Measurements from ENCODE around the gene TAOK3. TPM values are rescaled to one million over a fixed set of nuclear protein-coding genes. Genes with fewer than 3 reads are reported as not detected.

TAOK3 gene
- total and polyA plus RNA-seq, 9 of the 15 experiments (the other 6 are each of a cell fraction or from before 2014, with no cell fraction given): 24.3 to 83.5 (median 47.1) TPM

DNA sequence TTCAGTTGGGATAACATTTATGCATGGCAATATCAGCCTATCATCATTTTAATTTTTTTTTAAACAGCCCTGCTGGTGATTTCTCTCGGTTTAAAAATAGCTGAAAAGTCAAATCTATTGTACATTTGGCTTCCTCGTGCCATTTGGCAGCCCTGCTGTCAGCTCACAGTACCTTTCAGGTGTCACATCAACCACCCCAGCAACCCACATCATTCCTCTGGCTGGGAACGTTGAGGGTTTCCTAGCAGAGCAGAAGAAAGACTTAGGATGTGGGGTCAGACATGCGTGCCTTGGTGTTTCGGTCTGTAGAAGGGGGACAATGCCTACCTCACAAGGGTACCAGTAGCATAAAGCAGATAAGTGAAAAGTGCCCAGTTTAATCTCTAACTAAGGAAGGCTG is 221.0 kb downstream of the TAOK3 start:
- intact Hi-C loops (cut with micrococcal nuclease) (no loop called here), in situ Hi-C loops (cut with MboI) (no loop called here)
- no peak overlapping the region for H3K9ac ChIP-seq (ENCODE audit: insufficient read depth in 1 of 2, low read depth in 2 of 2, low read length in 2 of 2)
- peaks cover 44% of the 10 kb centered on the region for H3K36me3 ChIP-seq (ENCODE audit: control insufficient read depth, insufficient read depth, low read length)
- no peak overlapping the region for H3K4me2 ChIP-seq (ENCODE audit: insufficient read depth, low read length)
- H2AFZ ChIP-seq (ENCODE audit: low read depth, low read length): no peak overlapping the region
- POLR2A ChIA-PET: interaction anchor here (0.7 to 1.2 kb wide), 3 partner anchors 9 to 224 kb away, joined by 3 to 5 read pairs (median 4); partner anchors contain the start of genes PEBP1 and SUDS3
- no peaks in the 10 kb centered on the region for H3K9me3 ChIP-seq (replicated peaks; ENCODE audit: control insufficient read depth, insufficient read depth, low read depth, low read length)
- FAIRE-seq (no peak), ATAC-seq (no peak), DNase-seq (ENCODE audit: extremely low read depth in 1 of 4, low spot score in 3 of 4) (no peak)
- no peaks in the 10 kb centered on the region for H3K27me3 ChIP-seq (ENCODE audit: control insufficient read depth in 2 of 2, insufficient read depth in 2 of 2, low read length in 2 of 2)
- WGBS (ENCODE audit: insufficient coverage, low coverage, missing lambda C conversion rate): 73% methylated on average over 5 of the region's 5 CpGs
- H3K27ac ChIP-seq (ENCODE audit: extremely low read depth, low read depth, low read length): no peak overlapping the region
- H3K4me1 ChIP-seq (replicated peaks in 1 of 2; ENCODE audit: control insufficient read depth in 2 of 2, insufficient read depth in 2 of 2, low read length in 2 of 2): 0 out of 5 replicates have a peak, but pooled peaks cover 0 to 3% of the 10 kb centered on the region in 2 experiments
- H3K79me2 ChIP-seq (ENCODE audit: control insufficient read depth, insufficient read depth, low read length): no peaks in the 10 kb centered on the region
- no peaks in the 10 kb centered on the region for H3K9me1 ChIP-seq (ENCODE audit: control insufficient read depth, insufficient read depth, low read length)
- CTCF ChIA-PET (ENCODE audit: low intra/inter-chr PET ratio): no interaction called here
- H3K4me3 ChIP-seq: no peak overlapping the region
- no peaks in the 10 kb centered on the region for H4K20me1 ChIP-seq (replicated peaks; ENCODE audit: control insufficient read depth, insufficient read depth, low read length)
- BruUV-seq (replicated peaks): no TSS peak
- TF ChIP-seq FUS (optimal IDR thresholded peaks at IDR 0.05; ENCODE audit: low read depth, low read length) (no peak), HDAC3 (IDR thresholded peaks at IDR 0.05; ENCODE audit: borderline replicate concordance, partially characterized antibody) (no peak), CBFA2T3 (IDR thresholded peaks at IDR 0.05) (no peak), GATAD2B (IDR thresholded peaks at IDR 0.05; ENCODE audit: borderline replicate concordance) (no peak), ELF2 (CRISPR knock-in tag; IDR thresholded peaks at IDR 0.05) (no peak), RBBP5 (IDR thresholded peaks at IDR 0.05; ENCODE audit: borderline replicate concordance, insufficient read depth, low read length, poor library complexity, severe bottlenecking) (no peak), CXXC5 (CRISPR knock-in tag; IDR thresholded peaks at IDR 0.05) (no peak), ZNF507 (tag; conservative IDR thresholded peaks at IDR 0.05) (no peak)
- TF ChIP-seq, protein P1, sequence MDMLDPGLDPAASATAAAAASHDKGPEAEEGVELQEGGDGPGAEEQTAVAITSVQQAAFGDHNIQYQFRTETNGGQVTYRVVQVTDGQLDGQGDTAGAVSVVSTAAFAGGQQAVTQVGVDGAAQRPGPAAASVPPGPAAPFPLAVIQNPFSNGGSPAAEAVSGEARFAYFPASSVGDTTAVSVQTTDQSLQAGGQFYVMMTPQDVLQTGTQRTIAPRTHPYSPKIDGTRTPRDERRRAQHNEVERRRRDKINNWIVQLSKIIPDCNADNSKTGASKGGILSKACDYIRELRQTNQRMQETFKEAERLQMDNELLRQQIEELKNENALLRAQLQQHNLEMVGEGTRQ (CRISPR knock-in tag; IDR thresholded peaks at IDR 0.05): no peak
- TF ChIP-seq, protein P2, sequence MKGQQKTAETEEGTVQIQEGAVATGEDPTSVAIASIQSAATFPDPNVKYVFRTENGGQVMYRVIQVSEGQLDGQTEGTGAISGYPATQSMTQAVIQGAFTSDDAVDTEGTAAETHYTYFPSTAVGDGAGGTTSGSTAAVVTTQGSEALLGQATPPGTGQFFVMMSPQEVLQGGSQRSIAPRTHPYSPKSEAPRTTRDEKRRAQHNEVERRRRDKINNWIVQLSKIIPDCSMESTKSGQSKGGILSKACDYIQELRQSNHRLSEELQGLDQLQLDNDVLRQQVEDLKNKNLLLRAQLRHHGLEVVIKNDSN (CRISPR knock-in tag; IDR thresholded peaks at IDR 0.05): no peak
- TF ChIP-seq, protein P3, sequence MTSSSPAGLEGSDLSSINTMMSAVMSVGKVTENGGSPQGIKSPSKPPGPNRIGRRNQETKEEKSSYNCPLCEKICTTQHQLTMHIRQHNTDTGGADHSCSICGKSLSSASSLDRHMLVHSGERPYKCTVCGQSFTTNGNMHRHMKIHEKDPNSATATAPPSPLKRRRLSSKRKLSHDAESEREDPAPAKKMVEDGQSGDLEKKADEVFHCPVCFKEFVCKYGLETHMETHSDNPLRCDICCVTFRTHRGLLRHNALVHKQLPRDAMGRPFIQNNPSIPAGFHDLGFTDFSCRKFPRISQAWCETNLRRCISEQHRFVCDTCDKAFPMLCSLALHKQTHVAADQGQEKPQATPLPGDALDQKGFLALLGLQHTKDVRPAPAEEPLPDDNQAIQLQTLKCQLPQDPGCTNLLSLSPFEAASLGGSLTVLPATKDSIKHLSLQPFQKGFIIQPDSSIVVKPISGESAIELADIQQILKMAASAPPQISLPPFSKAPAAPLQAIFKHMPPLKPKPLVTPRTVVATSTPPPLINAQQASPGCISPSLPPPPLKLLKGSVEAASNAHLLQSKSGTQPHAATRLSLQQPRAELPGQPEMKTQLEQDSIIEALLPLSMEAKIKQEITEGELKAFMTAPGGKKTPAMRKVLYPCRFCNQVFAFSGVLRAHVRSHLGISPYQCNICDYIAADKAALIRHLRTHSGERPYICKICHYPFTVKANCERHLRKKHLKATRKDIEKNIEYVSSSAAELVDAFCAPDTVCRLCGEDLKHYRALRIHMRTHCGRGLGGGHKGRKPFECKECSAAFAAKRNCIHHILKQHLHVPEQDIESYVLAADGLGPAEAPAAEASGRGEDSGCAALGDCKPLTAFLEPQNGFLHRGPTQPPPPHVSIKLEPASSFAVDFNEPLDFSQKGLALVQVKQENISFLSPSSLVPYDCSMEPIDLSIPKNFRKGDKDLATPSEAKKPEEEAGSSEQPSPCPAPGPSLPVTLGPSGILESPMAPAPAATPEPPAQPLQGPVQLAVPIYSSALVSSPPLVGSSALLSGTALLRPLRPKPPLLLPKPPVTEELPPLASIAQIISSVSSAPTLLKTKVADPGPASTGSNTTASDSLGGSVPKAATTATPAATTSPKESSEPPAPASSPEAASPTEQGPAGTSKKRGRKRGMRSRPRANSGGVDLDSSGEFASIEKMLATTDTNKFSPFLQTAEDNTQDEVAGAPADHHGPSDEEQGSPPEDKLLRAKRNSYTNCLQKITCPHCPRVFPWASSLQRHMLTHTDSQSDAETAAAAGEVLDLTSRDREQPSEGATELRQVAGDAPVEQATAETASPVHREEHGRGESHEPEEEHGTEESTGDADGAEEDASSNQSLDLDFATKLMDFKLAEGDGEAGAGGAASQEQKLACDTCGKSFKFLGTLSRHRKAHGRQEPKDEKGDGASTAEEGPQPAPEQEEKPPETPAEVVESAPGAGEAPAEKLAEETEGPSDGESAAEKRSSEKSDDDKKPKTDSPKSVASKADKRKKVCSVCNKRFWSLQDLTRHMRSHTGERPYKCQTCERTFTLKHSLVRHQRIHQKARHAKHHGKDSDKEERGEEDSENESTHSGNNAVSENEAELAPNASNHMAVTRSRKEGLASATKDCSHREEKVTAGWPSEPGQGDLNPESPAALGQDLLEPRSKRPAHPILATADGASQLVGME (CRISPR knock-in tag; IDR thresholded peaks at IDR 0.05): no peak

All from K562 (cell line).